Measurements from ENCODE around the gene GDF2.

GDF2 gene

DNA sequence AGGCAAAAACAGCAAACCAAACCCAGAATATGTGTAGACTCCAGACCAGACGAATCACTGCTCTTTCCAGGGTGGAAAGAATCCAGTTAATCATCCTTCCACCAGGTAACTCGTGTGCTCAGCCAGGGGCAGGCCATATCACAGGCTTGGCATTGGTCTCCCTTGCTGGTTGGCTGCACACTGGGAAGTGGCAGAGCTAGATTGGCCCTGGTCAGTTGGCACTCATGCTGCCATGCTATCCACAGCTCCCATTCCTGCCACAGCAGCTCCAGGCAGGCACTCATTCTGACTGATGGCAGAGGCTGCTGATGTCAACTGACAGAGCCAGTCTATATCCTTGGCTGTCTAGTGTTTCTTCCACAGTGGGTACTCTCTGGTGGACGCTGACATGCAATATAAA, 31.9 kb upstream of the GDF2 start:
- no peak overlapping the region for H3K4me3 ChIP-seq (ENCODE audit: low read depth in 1 of 2, low read length in 2 of 2)
- H3K4me1 ChIP-seq (ENCODE audit: control insufficient read depth in 1 of 2, insufficient read depth in 2 of 2, low read length in 2 of 2), result no peaks in the 10 kb centered on the region
- H3K9ac ChIP-seq (ENCODE audit: low read depth in 1 of 2, low read length in 2 of 2), result no peak overlapping the region
- peaks cover 0 to 3% of the 10 kb centered on the region in 2 donors for H3K27me3 ChIP-seq (ENCODE audit: control insufficient read depth in 1 of 2, insufficient read depth in 2 of 2, low read length in 2 of 2)
- H3K27ac ChIP-seq (ENCODE audit: low read depth, low read length), result no peak overlapping the region
- no peaks in the 10 kb centered on the region for H3K9me3 ChIP-seq (ENCODE audit: control insufficient read depth in 1 of 2, low read length in 2 of 2)
- H3K36me3 ChIP-seq (ENCODE audit: control insufficient read depth in 1 of 2, insufficient read depth in 2 of 2, low read length in 2 of 2), result no peaks in the 10 kb centered on the region

DNA sequence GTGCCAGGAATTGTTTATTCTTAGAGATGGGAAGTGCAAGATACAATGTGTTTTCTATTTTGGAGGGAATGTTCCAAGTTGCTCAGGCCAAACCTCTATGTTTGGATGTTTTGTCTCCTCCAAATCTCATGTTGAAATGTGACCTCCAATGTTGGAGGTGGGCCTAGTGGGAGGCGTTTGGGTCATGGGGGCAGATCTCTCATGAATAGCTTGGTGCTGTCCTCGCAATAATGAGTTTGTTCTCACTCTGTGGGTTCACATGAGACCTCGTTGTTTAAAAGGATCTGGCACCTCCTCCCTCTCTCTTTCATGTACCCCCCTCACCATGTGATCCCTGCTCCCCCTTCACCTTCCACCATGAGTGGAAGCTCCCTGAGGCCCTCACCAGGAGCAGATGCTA, 30.6 kb upstream of the GDF2 start:
- Histone ChIP-seq H3K9me3 (ENCODE audit: control insufficient read depth in 1 of 2, low read length in 2 of 2) (no peaks in the 10 kb centered on the region), H3K4me1 (ENCODE audit: control insufficient read depth in 1 of 2, insufficient read depth in 2 of 2, low read length in 2 of 2) (no peaks in the 10 kb centered on the region), H3K36me3 (ENCODE audit: control insufficient read depth in 1 of 2, insufficient read depth in 2 of 2, low read length in 2 of 2) (no peaks in the 10 kb centered on the region), H3K9ac (ENCODE audit: low read depth in 1 of 2, low read length in 2 of 2) (no peak overlapping the region), H3K27me3 (ENCODE audit: control insufficient read depth in 1 of 2, insufficient read depth in 2 of 2, low read length in 2 of 2) (peaks cover 0 to 3% of the 10 kb centered on the region in 2 donors), H3K4me3 (ENCODE audit: low read depth in 1 of 2, low read length in 2 of 2) (no peak overlapping the region), H3K27ac (ENCODE audit: low read depth, low read length) (no peak overlapping the region)

DNA sequence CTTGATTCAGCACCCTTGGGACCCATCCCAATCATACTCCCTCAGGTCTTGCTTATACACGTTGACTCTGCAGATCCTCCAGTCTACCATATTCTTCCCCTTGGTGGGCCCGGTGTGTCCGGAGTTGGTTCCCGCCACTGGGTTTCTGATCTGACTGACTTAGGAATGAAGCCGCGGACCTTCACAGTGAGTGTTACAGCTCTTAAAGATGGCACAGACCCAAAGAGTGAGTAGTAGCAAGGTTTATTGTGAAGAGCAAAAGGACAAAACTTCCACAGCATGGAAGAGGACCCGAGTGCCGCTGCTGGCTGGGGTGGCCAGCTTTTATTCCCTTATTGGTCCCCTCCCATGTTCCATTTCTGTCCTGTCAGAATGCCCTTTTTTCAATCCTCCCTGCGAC, 28.2 kb upstream of the GDF2 start:
- Histone ChIP-seq H3K9ac (ENCODE audit: low read depth in 1 of 2, low read length in 2 of 2) (no peak overlapping the region), H3K4me1 (ENCODE audit: control insufficient read depth in 1 of 2, insufficient read depth in 2 of 2, low read length in 2 of 2) (no peaks in the 10 kb centered on the region), H3K4me3 (ENCODE audit: low read depth in 1 of 2, low read length in 2 of 2) (no peak overlapping the region)

DNA sequence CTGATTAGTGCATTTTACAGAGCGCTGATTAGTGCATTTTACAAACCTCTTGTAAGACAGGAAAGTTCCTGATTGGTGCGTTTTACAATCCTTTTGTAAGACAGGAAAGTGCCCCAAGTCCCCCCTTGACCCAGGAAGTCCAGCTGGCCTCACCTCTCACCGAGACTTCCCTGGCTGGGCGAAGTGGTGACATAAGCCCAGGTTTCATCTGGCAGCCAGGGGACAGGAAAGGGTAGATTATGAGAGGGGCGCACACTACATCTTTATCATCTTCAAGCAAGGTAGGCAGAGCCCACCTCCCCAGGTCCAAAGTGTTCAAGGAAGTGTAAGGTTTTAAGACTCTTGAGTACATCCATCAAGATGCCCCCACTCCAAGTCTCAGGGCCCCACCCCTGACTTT, 27.8 kb upstream of the GDF2 start:
- H3K4me3 ChIP-seq (ENCODE audit: low read depth in 1 of 2, low read length in 2 of 2), result no peak overlapping the region
- peaks cover 5 to 23% of the 10 kb centered on the region in 2 donors for H3K27me3 ChIP-seq (ENCODE audit: control insufficient read depth in 1 of 2, insufficient read depth in 2 of 2, low read length in 2 of 2)
- H3K9me3 ChIP-seq (ENCODE audit: control insufficient read depth in 1 of 2, low read length in 2 of 2), result no peaks in the 10 kb centered on the region
- H3K9ac ChIP-seq (ENCODE audit: low read depth in 1 of 2, low read length in 2 of 2), result no peak overlapping the region
- no peaks in the 10 kb centered on the region for H3K36me3 ChIP-seq (ENCODE audit: control insufficient read depth in 1 of 2, insufficient read depth in 2 of 2, low read length in 2 of 2)
- no peak overlapping the region for H3K27ac ChIP-seq (ENCODE audit: low read depth, low read length)
- H3K4me1 ChIP-seq (ENCODE audit: control insufficient read depth in 1 of 2, insufficient read depth in 2 of 2, low read length in 2 of 2), result no peaks in the 10 kb centered on the region

More for the DNA sequence above, 28.2 kb upstream of the GDF2 start:
- H3K9me3 ChIP-seq (ENCODE audit: control insufficient read depth in 1 of 2, low read length in 2 of 2), result no peaks in the 10 kb centered on the region
- no peak overlapping the region for H3K27ac ChIP-seq (ENCODE audit: low read depth, low read length)
- no peaks in the 10 kb centered on the region for H3K36me3 ChIP-seq (ENCODE audit: control insufficient read depth in 1 of 2, insufficient read depth in 2 of 2, low read length in 2 of 2)
- peaks cover 3 to 19% of the 10 kb centered on the region in 2 donors for H3K27me3 ChIP-seq (ENCODE audit: control insufficient read depth in 1 of 2, insufficient read depth in 2 of 2, low read length in 2 of 2)

DNA sequence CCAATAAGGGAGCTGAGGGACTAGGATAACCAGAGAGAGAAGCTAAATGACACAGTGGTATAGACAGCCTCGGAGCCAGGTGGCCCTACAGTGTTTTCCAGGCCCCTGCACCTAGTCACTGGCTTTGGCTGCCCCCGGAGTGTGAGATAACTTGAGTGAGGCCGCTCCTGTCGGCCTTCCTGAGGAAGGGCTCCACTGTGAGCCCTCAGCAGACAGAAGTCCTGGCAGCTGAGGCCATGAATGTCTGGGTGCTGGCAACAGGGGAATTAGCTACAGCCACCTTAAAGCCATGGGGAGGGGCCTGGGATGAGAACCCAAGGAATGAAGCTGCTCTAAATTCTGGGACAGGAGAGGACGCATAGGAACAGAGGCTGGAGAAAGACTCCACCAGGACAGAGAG, 26.8 kb upstream of the GDF2 start:
- Histone ChIP-seq H3K9me3 (ENCODE audit: control insufficient read depth in 1 of 2, low read length in 2 of 2) (no peaks in the 10 kb centered on the region), H3K4me3 (ENCODE audit: low read depth in 1 of 2, low read length in 2 of 2) (no peak overlapping the region), H3K4me1 (ENCODE audit: control insufficient read depth in 1 of 2, insufficient read depth in 2 of 2, low read length in 2 of 2) (no peaks in the 10 kb centered on the region), H3K27me3 (ENCODE audit: control insufficient read depth in 1 of 2, insufficient read depth in 2 of 2, low read length in 2 of 2) (peaks cover 12 to 28% of the 10 kb centered on the region in 2 donors), H3K27ac (ENCODE audit: low read depth, low read length) (no peak overlapping the region), H3K9ac (ENCODE audit: low read depth in 1 of 2, low read length in 2 of 2) (no peak overlapping the region), H3K36me3 (ENCODE audit: control insufficient read depth in 1 of 2, insufficient read depth in 2 of 2, low read length in 2 of 2) (no peaks in the 10 kb centered on the region)

DNA sequence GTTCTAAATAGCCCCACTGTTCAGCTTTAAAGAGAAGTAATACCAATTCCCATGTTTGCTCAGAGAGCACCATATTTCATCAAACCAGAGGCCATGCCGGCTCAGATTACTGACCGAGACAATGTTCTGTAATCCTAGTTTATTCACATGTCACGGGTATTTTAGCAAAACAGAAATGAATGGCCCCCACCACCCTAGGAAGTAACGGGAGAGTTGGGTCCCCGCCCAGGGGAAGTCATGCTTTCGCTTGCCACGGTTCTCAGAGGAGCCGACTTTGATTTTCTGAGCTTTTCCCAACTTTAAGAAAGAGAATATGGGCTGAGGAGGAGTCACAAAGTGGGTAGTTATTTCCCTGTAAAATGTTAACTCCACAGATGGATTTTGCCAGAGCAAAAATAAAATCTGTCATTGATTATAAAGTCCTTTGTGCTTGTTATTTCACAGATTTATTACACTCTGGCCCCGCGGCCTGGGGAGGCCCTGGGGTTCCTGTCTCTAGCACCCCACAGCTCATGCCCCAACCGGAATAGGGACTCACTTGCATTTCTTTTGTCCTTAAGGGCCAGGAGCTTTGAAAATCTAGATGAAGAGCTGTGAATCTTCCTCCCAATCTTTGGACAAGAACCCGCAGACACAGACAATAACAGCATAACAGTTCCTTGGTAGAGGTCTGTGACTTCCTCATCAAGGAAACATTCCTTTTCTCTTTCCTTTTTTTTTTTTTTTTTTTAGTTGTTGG, 25.9 kb upstream of the GDF2 start:
- H3K27me3 ChIP-seq (ENCODE audit: control insufficient read depth in 1 of 2, insufficient read depth in 2 of 2, low read length in 2 of 2), result peaks cover 21 to 35% of the 10 kb centered on the region in 2 donors
- no peak overlapping the region for H3K27ac ChIP-seq (ENCODE audit: low read depth, low read length)
- H3K9me3 ChIP-seq (ENCODE audit: control insufficient read depth in 1 of 2, low read length in 2 of 2), result no peaks in the 10 kb centered on the region
- H3K4me1 ChIP-seq (ENCODE audit: control insufficient read depth in 1 of 2, insufficient read depth in 2 of 2, low read length in 2 of 2), result no peaks in the 10 kb centered on the region
- H3K4me3 ChIP-seq (ENCODE audit: low read depth in 1 of 2, low read length in 2 of 2), result no peak overlapping the region
- H3K9ac ChIP-seq (ENCODE audit: low read depth in 1 of 2, low read length in 2 of 2), result no peak overlapping the region
- no peaks in the 10 kb centered on the region for H3K36me3 ChIP-seq (ENCODE audit: control insufficient read depth in 1 of 2, insufficient read depth in 2 of 2, low read length in 2 of 2)

DNA sequence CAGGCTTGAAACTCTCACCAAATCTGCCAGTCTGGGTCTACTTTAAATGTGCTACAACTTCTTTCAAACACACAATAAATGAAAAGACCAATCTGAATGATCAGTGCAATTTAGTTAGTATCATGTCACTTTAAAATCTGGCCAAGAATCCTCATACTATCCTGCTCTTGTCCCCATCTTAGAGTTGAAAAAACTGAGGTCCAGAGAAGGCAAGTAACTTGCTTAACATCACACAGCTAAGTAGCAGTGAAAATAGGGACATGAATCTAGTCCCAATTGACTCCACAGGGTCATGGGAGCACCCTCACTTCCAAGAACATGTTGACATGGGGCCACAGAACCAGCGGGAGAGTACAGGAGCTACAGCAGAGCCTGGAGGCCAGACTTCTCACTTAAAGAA, 25.3 kb upstream of the GDF2 start:
- H3K9ac ChIP-seq (ENCODE audit: low read depth in 1 of 2, low read length in 2 of 2), result no peak overlapping the region
- no peaks in the 10 kb centered on the region for H3K36me3 ChIP-seq (ENCODE audit: control insufficient read depth in 1 of 2, insufficient read depth in 2 of 2, low read length in 2 of 2)
- no peak overlapping the region for H3K4me3 ChIP-seq (ENCODE audit: low read depth in 1 of 2, low read length in 2 of 2)
- no peaks in the 10 kb centered on the region for H3K9me3 ChIP-seq (ENCODE audit: control insufficient read depth in 1 of 2, low read length in 2 of 2)
- H3K27me3 ChIP-seq (ENCODE audit: control insufficient read depth in 1 of 2, insufficient read depth in 2 of 2, low read length in 2 of 2), result peaks cover 22 to 41% of the 10 kb centered on the region in 2 donors
- H3K4me1 ChIP-seq (ENCODE audit: control insufficient read depth in 1 of 2, insufficient read depth in 2 of 2, low read length in 2 of 2), result no peaks in the 10 kb centered on the region
- no peak overlapping the region for H3K27ac ChIP-seq (ENCODE audit: low read depth, low read length)

DNA sequence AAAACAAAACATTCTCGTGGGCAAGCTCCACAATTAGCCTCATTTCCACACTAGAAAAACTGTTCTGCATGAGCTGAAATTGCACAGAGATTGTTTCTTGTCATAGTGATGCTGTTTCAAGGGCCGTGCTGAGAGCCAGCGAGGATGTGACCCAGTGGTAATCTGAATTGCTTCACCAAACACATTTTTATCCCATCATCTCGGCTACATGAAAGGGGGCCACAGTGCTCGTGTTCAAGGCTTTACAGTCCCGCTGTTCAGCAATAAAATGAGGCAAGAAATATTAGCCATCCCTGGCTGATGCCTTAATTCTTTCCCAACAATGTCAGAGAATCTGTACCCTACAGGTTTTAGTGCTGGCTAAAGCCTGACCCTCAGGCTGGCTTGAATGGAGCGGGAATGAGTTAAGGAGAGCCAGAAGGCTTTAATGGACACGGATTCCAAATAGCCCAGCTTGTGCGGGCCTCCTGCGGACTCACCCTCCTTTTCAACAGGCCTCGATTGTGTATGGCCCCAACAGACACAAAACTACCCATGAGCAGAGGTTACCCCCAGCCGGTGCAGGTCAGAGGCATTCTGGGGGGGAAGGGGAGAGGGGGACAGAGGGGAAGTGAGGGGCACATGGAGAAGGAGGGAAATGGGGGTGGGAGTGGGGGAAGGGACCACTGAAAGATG, 24.3 kb upstream of the GDF2 start:
- Histone ChIP-seq H3K4me1 (ENCODE audit: control insufficient read depth in 1 of 2, insufficient read depth in 2 of 2, low read length in 2 of 2) (no peaks in the 10 kb centered on the region), H3K27ac (ENCODE audit: low read depth, low read length) (no peak overlapping the region), H3K9me3 (ENCODE audit: control insufficient read depth in 1 of 2, low read length in 2 of 2) (no peaks in the 10 kb centered on the region), H3K36me3 (ENCODE audit: control insufficient read depth in 1 of 2, insufficient read depth in 2 of 2, low read length in 2 of 2) (no peaks in the 10 kb centered on the region), H3K9ac (ENCODE audit: low read depth in 1 of 2, low read length in 2 of 2) (no peak overlapping the region), H3K4me3 (ENCODE audit: low read depth in 1 of 2, low read length in 2 of 2) (no peak overlapping the region), H3K27me3 (ENCODE audit: control insufficient read depth in 1 of 2, insufficient read depth in 2 of 2, low read length in 2 of 2) (peaks cover 22 to 52% of the 10 kb centered on the region in 2 donors)

DNA sequence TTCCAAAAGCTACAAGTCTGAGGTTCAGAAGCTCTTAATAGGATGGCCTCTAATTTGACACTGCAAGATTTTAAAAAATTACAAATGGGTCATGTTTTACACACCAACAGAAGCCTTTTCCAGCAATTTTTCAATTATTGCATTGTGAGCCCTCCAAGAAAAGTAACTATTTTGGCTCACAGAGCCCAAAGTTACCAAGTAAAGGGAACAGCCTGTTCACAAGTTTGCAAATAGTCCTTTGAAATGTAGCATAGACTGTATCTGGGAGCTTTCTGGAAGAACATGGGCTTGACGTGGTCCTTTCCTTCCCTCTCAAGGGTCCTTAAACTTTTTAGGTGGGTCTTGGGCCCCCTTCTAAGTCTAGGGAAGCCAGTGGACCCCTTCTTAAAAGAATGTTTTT, 23.5 kb upstream of the GDF2 start:
- H3K27ac ChIP-seq (ENCODE audit: low read depth, low read length), result no peak overlapping the region
- H3K9ac ChIP-seq (ENCODE audit: low read depth in 1 of 2, low read length in 2 of 2), result no peak overlapping the region
- no peaks in the 10 kb centered on the region for H3K9me3 ChIP-seq (ENCODE audit: control insufficient read depth in 1 of 2, low read length in 2 of 2)
- H3K4me1 ChIP-seq (ENCODE audit: control insufficient read depth in 1 of 2, insufficient read depth in 2 of 2, low read length in 2 of 2), result no peaks in the 10 kb centered on the region
- H3K27me3 ChIP-seq (ENCODE audit: control insufficient read depth in 1 of 2, insufficient read depth in 2 of 2, low read length in 2 of 2), result peaks cover 19 to 59% of the 10 kb centered on the region in 2 donors
- no peak overlapping the region for H3K4me3 ChIP-seq (ENCODE audit: low read depth in 1 of 2, low read length in 2 of 2)
- no peaks in the 10 kb centered on the region for H3K36me3 ChIP-seq (ENCODE audit: control insufficient read depth in 1 of 2, insufficient read depth in 2 of 2, low read length in 2 of 2)

DNA sequence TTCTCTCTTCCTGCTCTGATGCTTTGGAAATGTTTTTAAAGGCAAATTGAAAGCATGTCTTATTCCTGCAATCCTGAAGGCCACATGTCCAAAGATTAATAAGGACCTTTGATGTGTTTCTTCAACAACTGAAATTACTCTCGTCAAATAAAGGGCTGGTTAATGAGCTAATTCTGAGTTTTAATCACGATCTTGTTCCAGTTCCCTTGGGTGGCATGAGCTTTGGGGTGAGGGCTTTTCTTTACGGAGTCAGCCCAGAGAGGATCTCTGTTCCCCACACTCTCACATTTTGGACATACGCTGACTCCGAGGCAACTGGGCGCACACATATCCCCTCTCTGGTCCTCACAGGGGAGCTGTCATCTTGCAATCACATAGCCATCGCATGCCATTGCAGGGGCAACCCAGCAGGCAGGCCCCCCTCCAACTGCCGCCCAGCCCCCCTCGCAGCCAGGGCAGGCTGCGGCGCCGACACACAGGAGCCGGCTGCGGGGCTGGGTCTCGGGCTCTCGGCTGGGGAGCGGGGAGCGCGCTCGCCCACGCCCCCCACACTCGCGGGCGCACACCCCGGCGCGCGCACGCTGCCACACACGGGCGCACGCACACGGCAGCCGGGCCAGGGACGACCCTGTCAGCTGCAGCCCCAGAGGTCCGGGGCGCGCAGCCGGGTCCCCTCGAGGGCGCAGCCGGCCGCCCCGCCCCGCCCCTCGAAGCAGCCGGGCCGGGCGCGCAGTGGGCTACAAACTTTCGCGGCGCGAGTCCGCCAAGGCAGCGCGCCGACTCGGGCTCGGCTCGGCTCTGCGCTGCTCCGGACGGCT, 22.4 kb upstream of the GDF2 start, which contains the start of gene GDF10:
GDF10 (plus strand) TSS at position 587 of the 818 bp plus-strand sequence. CDS start 455 bp downstream, outside the sequence.
- H3K36me3 ChIP-seq (ENCODE audit: control insufficient read depth in 1 of 2, insufficient read depth in 2 of 2, low read length in 2 of 2), result no peaks in the 10 kb centered on the region
- peak within 1 kb of the TSS in 1 of 2 donors; percentile 28 for H3K4me3 ChIP-seq (ENCODE audit: low read depth in 1 of 2, low read length in 2 of 2)
- no peaks in the 10 kb centered on the region for H3K4me1 ChIP-seq (ENCODE audit: control insufficient read depth in 1 of 2, insufficient read depth in 2 of 2, low read length in 2 of 2)
- H3K9me3 ChIP-seq (ENCODE audit: control insufficient read depth in 1 of 2, low read length in 2 of 2), result no peaks in the 10 kb centered on the region
- no peak within 1 kb of the TSS for H3K9ac ChIP-seq (ENCODE audit: low read depth in 1 of 2, low read length in 2 of 2)
- no peak within 1 kb of the TSS for H3K27ac ChIP-seq (ENCODE audit: low read depth, low read length)
- peaks cover 19 to 60% of the 10 kb centered on the region in 2 donors for H3K27me3 ChIP-seq (ENCODE audit: control insufficient read depth in 1 of 2, insufficient read depth in 2 of 2, low read length in 2 of 2)
